Kidney (tissue), 14 donors: ENCODE data around the gene SPOP. TPM values are rescaled to one million over a fixed set of nuclear protein-coding genes. Genes with fewer than 3 reads are reported as not detected.
A peak's percentile ranks its signal among the peaks of the same experiment; 100 is the strongest.

Experiments
- DNase-seq, 5 donors: peaks; one replicate each; pipeline ENCODE4 v3.0.0-alpha.2; 2013 to 2020
- FAIRE-seq: peaks from 2 replicates; lab custom pipeline; 2012; peaks lifted over from hg19 to GRCh38; lab: Jason Lieb, UNC
- H3K27ac ChIP-seq, 2 donors: one replicate each; pipeline ENCODE4 v1.7.0; 2013; ENCODE audit warnings: low read depth in 2 of 2, low read length in 2 of 2, inconsistent platforms in 1 of 2
- H3K27me3 ChIP-seq: one replicate; pipeline ENCODE4 v1.7.1; 2013; ENCODE audit warnings: low read length, inconsistent platforms; ENCODE audit not compliant: control insufficient read depth, insufficient read depth
- H3K36me3 ChIP-seq, 3 donors: one replicate each; pipeline versions ENCODE4 v1.7.0 to v1.7.1; 2013; ENCODE audit warnings: low read length in 3 of 3, control low read depth in 1 of 3, inconsistent platforms in 1 of 3; ENCODE audit not compliant: insufficient read depth in 3 of 3, control insufficient read depth in 2 of 3
- H3K4me1 ChIP-seq, 3 donors: one replicate each; pipeline versions ENCODE4 v1.7.0 to v1.7.1; 2013; ENCODE audit warnings: low read length in 3 of 3, inconsistent platforms in 1 of 3, low read depth in 1 of 3; ENCODE audit not compliant: control insufficient read depth in 2 of 3, insufficient read depth in 2 of 3
- H3K4me3 ChIP-seq, 3 donors: one replicate each; pipeline versions ENCODE4 v1.7.0 to v1.8.1; 2013; ENCODE audit warnings: low read length in 3 of 3, control low read depth in 1 of 3, inconsistent platforms in 1 of 3
- H3K9ac ChIP-seq, 3 donors: one replicate each; pipeline versions ENCODE4 v1.7.0 to v1.7.1; 2013; ENCODE audit warnings: low read length in 3 of 3, control low read depth in 1 of 3, inconsistent platforms in 1 of 3
- H3K9me3 ChIP-seq, 3 donors: one replicate each; pipeline versions ENCODE4 v1.7.0 to v1.7.1; 2013; ENCODE audit warnings: low read length in 3 of 3, control low read depth in 1 of 3, inconsistent platforms in 1 of 3; ENCODE audit not compliant: control insufficient read depth in 2 of 3, insufficient read depth in 1 of 3
- CTCF ChIP-seq: IDR thresholded peaks from 3 replicates; pipeline ENCODE4 v1.5.1; 2012; ENCODE audit warnings: mild to moderate bottlenecking, moderate library complexity, borderline replicate concordance; ENCODE audit not compliant: insufficient read depth; ENCODE audit errors: extremely low read depth
- intact Hi-C: fragments of 100-400 bp; cut with DNase I; formaldehyde crosslinking; loops from one replicate; pipeline ENCODE4 v1.11.1; 2022
- polyA plus RNA-seq: library from polyadenylated mRNA; stranded (reverse); fragments of 350-450 nt; fragmentation: Illumina TruSeq; extraction: RNeasy Lipid Tissue Mini Kit (QIAGEN cat#74804); gene quantifications from one replicate; pipeline ENCODE4 v1.2.3, GENCODE V29; 2014; ENCODE audit warnings: low read depth, low replicate concordance; ENCODE audit not compliant: insufficient read depth
- total RNA-seq: library from RNA; stranded (reverse); fragmentation: NEBNext Ultra II Directional; extraction: Animal tissue kit (Norgen Biotek cat#: 25700); gene quantifications from one replicate; pipeline ENCODE4 v1.2.1, GENCODE V29; 2021
- donor health status: control.
- donor health status: control.
- donor health status: control.
- donor health status: control.
- donor health status: control.
- donor health status: DM: yes; HTN: yes; CAD: no.
- donor health status: Normal renal cell carcinoma (clear cell type).

Gene SPOP
- total and polyA plus RNA-seq, 2 donors from 2014 or later, result 28.2 to 73.8 TPM

GRCh38 chr17:49585422-49586027 lies 92.4 kb downstream of the SPOP start:
- Histone ChIP-seq H3K27me3 (no peaks in the 10 kb centered on the region), H3K4me3 (no peak overlapping the region), H3K9ac (no peak overlapping the region), H3K9me3 (no peaks in the 10 kb centered on the region), H3K27ac (no peak overlapping the region), H3K4me1 (no peaks in the 10 kb centered on the region), H3K36me3 (no peaks in the 10 kb centered on the region)
- DNase-seq (peak in 1 of 5 donors; percentile 20), FAIRE-seq (no peak)
- no peak for TF ChIP-seq CTCF
- intact Hi-C loops, result no loop called here

GRCh38 chr17:49583889-49584288 lies 94.0 kb downstream of the SPOP start:
- Histone ChIP-seq H3K4me3 (no peak overlapping the region), H3K9me3 (no peaks in the 10 kb centered on the region), H3K4me1 (no peaks in the 10 kb centered on the region), H3K36me3 (no peaks in the 10 kb centered on the region), H3K9ac (no peak overlapping the region), H3K27ac (no peak overlapping the region), H3K27me3 (no peaks in the 10 kb centered on the region)
- intact Hi-C loops, result no loop called here
- TF ChIP-seq CTCF, result no peak
- FAIRE-seq (no peak), DNase-seq (no peak)

GRCh38 chr17:49583226-49583625 lies 94.7 kb downstream of the SPOP start:
- FAIRE-seq (no peak), DNase-seq (no peak)
- no peaks in the 10 kb centered on the region for H3K36me3 ChIP-seq
- no peak overlapping the region for H3K9ac ChIP-seq
- H3K27ac ChIP-seq, result no peak overlapping the region
- no peak overlapping the region for H3K4me3 ChIP-seq
- no peaks in the 10 kb centered on the region for H3K4me1 ChIP-seq
- H3K9me3 ChIP-seq, result no peaks in the 10 kb centered on the region
- TF ChIP-seq CTCF, result no peak
- intact Hi-C loops, result no loop called here
- no peaks in the 10 kb centered on the region for H3K27me3 ChIP-seq

- no peak for DNase-seq
- TF ChIP-seq CTCF, result no peak
- Histone ChIP-seq H3K9me3 (no peaks in the 10 kb centered on the region), H3K36me3 (no peaks in the 10 kb centered on the region), H3K27me3 (no peaks in the 10 kb centered on the region), H3K27ac (no peak overlapping the region), H3K4me3 (no peak overlapping the region), H3K4me1 (no peaks in the 10 kb centered on the region), H3K9ac (no peak overlapping the region)
- intact Hi-C loops, result no loop called here
- no peak for FAIRE-seq
Measured at GRCh38 chr17:49582789-49583188, 95.1 kb downstream of the SPOP start.
